Nephron progenitor cell (in vitro differentiated cells): ENCODE data around the gene CDC73.

Source experiments
- DNase-seq: peaks from one replicate; pipeline ENCODE4 v3.0.0; 2021
- H3K27ac Mint-ChIP-seq: 2 replicates; pipeline ENCODE4 v1.8.0; 2021; ENCODE audit warnings: mild to moderate bottlenecking, moderate library complexity, mixed read lengths
- H3K27me3 Mint-ChIP-seq: 2 replicates; pipeline ENCODE4 v1.8.0; 2021; ENCODE audit warnings: mild to moderate bottlenecking, low read depth, mixed read lengths; ENCODE audit not compliant: poor library complexity
- H3K36me3 Mint-ChIP-seq: 2 replicates; pipeline ENCODE4 v1.8.0; 2021; ENCODE audit warnings: low read depth, mixed read lengths
- H3K4me1 Mint-ChIP-seq: 2 replicates; pipeline ENCODE4 v1.8.0; 2021; ENCODE audit warnings: mixed read lengths
- H3K4me3 Mint-ChIP-seq: 2 replicates; pipeline ENCODE4 v1.8.0; 2021; ENCODE audit warnings: mild to moderate bottlenecking, moderate library complexity, mixed read lengths
- H3K9me3 Mint-ChIP-seq: 2 replicates; pipeline ENCODE4 v1.8.0; 2021; ENCODE audit warnings: mild to moderate bottlenecking, moderate library complexity, mixed read lengths
- CTCF ChIP-seq: fragments of 200-600 bp; sonication (generic); IDR thresholded peaks from 2 replicates; pipeline ENCODE4 v1.5.0; 2021; ENCODE audit warnings: antibody characterized with exemption

Gene CDC73

GRCh38 chr1:193299038-193299437 lies 177.2 kb downstream of the CDC73 start:
- Mint-ChIP-seq H3K4me3 (no peak overlapping the region), H3K27ac (no peak overlapping the region), H3K4me1 (no peaks in the 10 kb centered on the region), H3K9me3 (peaks cover 11% of the 10 kb centered on the region), H3K36me3 (peaks cover 5% of the 10 kb centered on the region), H3K27me3 (no peaks in the 10 kb centered on the region)
- no peak for DNase-seq
- TF ChIP-seq CTCF, result no peak

GRCh38 chr1:193301746-193302145 lies 179.9 kb downstream of the CDC73 start:
- TF ChIP-seq CTCF, result no peak
- H3K36me3 Mint-ChIP-seq, result no peaks in the 10 kb centered on the region

GRCh38 chr1:193303849-193304248 lies 182.0 kb downstream of the CDC73 start:
- H3K36me3 Mint-ChIP-seq, result no peaks in the 10 kb centered on the region
- H3K4me1 Mint-ChIP-seq, result peaks cover 5% of the 10 kb centered on the region

More at GRCh38 chr1:193301746-193302145, 179.9 kb downstream of the CDC73 start:
- H3K4me1 Mint-ChIP-seq, result no peaks in the 10 kb centered on the region
- DNase-seq, result no peak
- no peak overlapping the region for H3K4me3 Mint-ChIP-seq
- no peaks in the 10 kb centered on the region for H3K27me3 Mint-ChIP-seq
- H3K9me3 Mint-ChIP-seq, result peaks cover 5% of the 10 kb centered on the region
- H3K27ac Mint-ChIP-seq, result no peak overlapping the region

More at GRCh38 chr1:193303849-193304248, 182.0 kb downstream of the CDC73 start:
- TF ChIP-seq CTCF, result no peak
- Mint-ChIP-seq H3K9me3 (no peaks in the 10 kb centered on the region), H3K27me3 (no peaks in the 10 kb centered on the region), H3K4me3 (no peak overlapping the region), H3K27ac (no peak overlapping the region)
- DNase-seq, result no peak
